PC-9 (cell line): Measurements from ENCODE around the gene PPP2R3A. TPM values are rescaled to one million over a fixed set of nuclear protein-coding genes. Genes with fewer than 3 reads are reported as not detected.

Experiments used
- BruUV-seq: library from RNA; stranded (reverse); fragments of 400-500 nt; replicated peaks from 2 replicates; lab custom pipeline; 2021; lab: Mats Ljungman, UMichigan
- CTCF ChIA-PET: fragments of 300-600 bp; sonication (Branson Sonifier 250); formaldehyde crosslinking; loops from one replicate; lab custom pipeline; 2022; ENCODE audit warnings: antibody characterized with exemption; lab: Charles Lee
- POLR2A ChIA-PET: fragments of 300-600 bp; sonication (Branson Sonifier 250); formaldehyde crosslinking; loops from one replicate; lab custom pipeline; 2022; ENCODE audit warnings: antibody characterized with exemption; ENCODE audit not compliant: unreplicated experiment; lab: Charles Lee
- DNase-seq, 2 experiments: peaks; one replicate each; pipeline versions ENCODE4 v3.0.0 to v3.0.0-alpha.2; 2015 to 2022; ENCODE audit warnings: mixed read lengths in 1 of 2
- H2AFZ ChIP-seq: fragments of 200-600 bp; sonication (generic); 2 replicates; pipeline ENCODE4 v1.8.1; 2017; ENCODE audit warnings: antibody characterized with exemption
- H3F3A ChIP-seq: fragments of 200-600 bp; sonication (generic); 2 replicates; pipeline ENCODE4 v1.8.1; 2017; ENCODE audit warnings: antibody characterized with exemption, mild to moderate bottlenecking, low read depth; ENCODE audit not compliant: insufficient read depth
- H3K27ac ChIP-seq: fragments of 200-600 bp; sonication (generic); 2 replicates; pipeline ENCODE4 v1.6.1; 2016; ENCODE audit warnings: mixed run types
- H3K27me3 ChIP-seq: fragments of 200-600 bp; sonication (generic); 2 replicates; pipeline ENCODE4 v1.6.1; 2016; ENCODE audit warnings: low read depth, mixed run types; ENCODE audit not compliant: insufficient read depth
- H3K36me3 ChIP-seq: fragments of 200-600 bp; sonication (generic); 2 replicates; pipeline ENCODE4 v1.6.1; 2016; ENCODE audit warnings: low read depth, mixed run types
- H3K4me1 ChIP-seq: fragments of 200-600 bp; sonication (generic); replicated peaks from 2 replicates; pipeline ENCODE4 v1.6.1; 2016; ENCODE audit warnings: mixed run types; ENCODE audit not compliant: insufficient read depth
- H3K4me2 ChIP-seq: fragments of 200-600 bp; sonication (generic); 2 replicates; pipeline ENCODE4 v1.6.1; 2017; ENCODE audit warnings: mixed run types
- H3K4me3 ChIP-seq: fragments of 200-600 bp; sonication (generic); 2 replicates; pipeline ENCODE4 v1.6.1; 2016; ENCODE audit warnings: mixed run types
- H3K79me2 ChIP-seq: fragments of 200-600 bp; sonication (generic); 2 replicates; pipeline ENCODE4 v1.6.1; 2017; ENCODE audit warnings: low read depth, mixed run types
- H3K9me2 ChIP-seq: fragments of 200-600 bp; sonication (generic); 2 replicates; pipeline ENCODE4 v1.8.1; 2017; ENCODE audit warnings: mild to moderate bottlenecking; ENCODE audit not compliant: insufficient read depth
- H3K9me3 ChIP-seq: fragments of 200-600 bp; sonication (generic); 2 replicates; pipeline ENCODE4 v1.8.1; 2016; ENCODE audit warnings: low read depth; ENCODE audit not compliant: insufficient read depth
- H4K20me1 ChIP-seq: fragments of 200-600 bp; sonication (generic); 2 replicates; pipeline ENCODE4 v1.8.1; 2017; ENCODE audit not compliant: insufficient read depth
- CTCF ChIP-seq: fragments of 200-600 bp; sonication (generic); conservative IDR thresholded peaks from 2 replicates; pipeline ENCODE4 v1.6.1; 2017; ENCODE audit warnings: mixed run types, antibody characterized with exemption, mild to moderate bottlenecking, moderate library complexity
- EZH2 ChIP-seq: fragments of 200-600 bp; sonication (generic); IDR thresholded peaks from 2 replicates; pipeline ENCODE4 v1.8.0; 2017; ENCODE audit warnings: antibody characterized with exemption, low read depth
- intact Hi-C: fragments of 100-400 bp; cut with micrococcal nuclease; formaldehyde crosslinking; loops from one replicate; pipeline ENCODE4 v1.10.0; 2022; ENCODE audit not compliant: unreplicated experiment
- total RNA-seq: library from RNA; stranded (reverse); gene quantifications from 2 replicates; pipeline ENCODE4 v1.2.3, GENCODE V29; 2021

The PPP2R3A gene
- total RNA-seq, 1 experiment from 2014 or later = 42.6 TPM

- Histone ChIP-seq H2AFZ (no peak overlapping the region), H3K4me2 (no peak overlapping the region), H3K9me3 (no peaks in the 10 kb centered on the region), H3K36me3 (no peaks in the 10 kb centered on the region), H3K4me1 (no peaks in the 10 kb centered on the region), H3K27me3 (no peaks in the 10 kb centered on the region), H4K20me1 (no peaks in the 10 kb centered on the region), H3K27ac (no peak overlapping the region), H3K79me2 (no peaks in the 10 kb centered on the region), H3K9me2 (no peaks in the 10 kb centered on the region), H3F3A (no peaks in the 10 kb centered on the region; the same call in 1 of the 2 replicates), H3K4me3 (no peak overlapping the region)
- DNase-seq = no peak
- no TSS peak for BruUV-seq
- TF ChIP-seq EZH2 (no peak), CTCF (no peak)
- intact Hi-C loops = no loop called here
- ChIA-PET POLR2A (no interaction called here), CTCF (no interaction called here)
Observed at GRCh38 chr3:136067211-136067610, 101.7 kb downstream of the PPP2R3A start.

- Histone ChIP-seq H3K4me2 (no peak overlapping the region), H3K9me3 (no peaks in the 10 kb centered on the region), H3K27me3 (no peaks in the 10 kb centered on the region), H3K36me3 (no peaks in the 10 kb centered on the region), H3K4me1 (no peaks in the 10 kb centered on the region), H3K79me2 (no peaks in the 10 kb centered on the region), H3K4me3 (no peak overlapping the region), H2AFZ (no peak overlapping the region), H4K20me1 (no peaks in the 10 kb centered on the region), H3F3A (no peaks in the 10 kb centered on the region; the same call in 1 of the 2 replicates), H3K27ac (no peak overlapping the region), H3K9me2 (no peaks in the 10 kb centered on the region)
- ChIA-PET CTCF (no interaction called here), POLR2A (no interaction called here)
- intact Hi-C loops = no loop called here
- BruUV-seq = no TSS peak
- no peak for TF ChIP-seq EZH2
- TF ChIP-seq CTCF = no peak
- DNase-seq = no peak
Observed at GRCh38 chr3:136068708-136069107, 103.2 kb downstream of the PPP2R3A start.

GRCh38 chr3:136069933-136070332 is 104.4 kb downstream of the PPP2R3A start:
- Histone ChIP-seq H3K4me1 (no peaks in the 10 kb centered on the region), H3K79me2 (no peaks in the 10 kb centered on the region), H3K4me3 (no peak overlapping the region), H3K4me2 (no peak overlapping the region), H3F3A (peaks cover 6% of the 10 kb centered on the region), H2AFZ (no peak overlapping the region), H3K36me3 (no peaks in the 10 kb centered on the region), H3K27ac (no peak overlapping the region), H3K9me2 (no peaks in the 10 kb centered on the region), H3K9me3 (no peaks in the 10 kb centered on the region), H3K27me3 (no peaks in the 10 kb centered on the region), H4K20me1 (no peaks in the 10 kb centered on the region)
- ChIA-PET POLR2A (no interaction called here), CTCF (no interaction called here)
- no TSS peak for BruUV-seq
- TF ChIP-seq EZH2 (no peak), CTCF (no peak)
- intact Hi-C loops = loop anchor here (10.0 kb wide), 1 partner anchor 475 kb away; no protein-coding TSS in a partner anchor
- no peak for DNase-seq
